GM12891 (cell line): ENCODE results near the gene PCDHGA11. TPM values are rescaled to one million over a fixed set of nuclear protein-coding genes. Genes with fewer than 3 reads are reported as not detected.
"Not testable (repeated sequence)": the region's sequence is repeated elsewhere in the genome, so short reads cannot be mapped to it uniquely, and the experiment has no call there.

Source experiments
- DNase-seq: peaks from one replicate; pipeline ENCODE4 v3.0.0; 2011; ENCODE audit warnings: low spot score; ENCODE audit not compliant: insufficient read length
- FAIRE-seq: peaks from 2 replicates; lab custom pipeline; 2011; peaks lifted over from hg19 to GRCh38; lab: Jason Lieb, UNC
- PAX5 ChIP-seq: IDR thresholded peaks from 2 replicates; pipeline ENCODE4 v1.6.1; 2011; ENCODE audit warnings: low read length, moderate library complexity, mild to moderate bottlenecking; ENCODE audit not compliant: insufficient read depth, severe bottlenecking
- POLR2A ChIP-seq: IDR thresholded peaks from 2 replicates; pipeline ENCODE4 v1.6.1; 2011; ENCODE audit warnings: low read depth, low read length, control low read depth
- POLR2AphosphoS5 ChIP-seq: IDR thresholded peaks from 2 replicates; pipeline ENCODE4 v1.6.1; 2011; ENCODE audit warnings: low read depth, low read length, control low read depth
- POU2F2 ChIP-seq: IDR thresholded peaks from 2 replicates; pipeline ENCODE4 v1.6.1; 2011; ENCODE audit warnings: low read depth, mild to moderate bottlenecking, control low read depth, low read length, moderate library complexity
- SPI1 ChIP-seq: IDR thresholded peaks from 2 replicates; pipeline ENCODE4 v1.6.1; 2011; ENCODE audit warnings: low read depth, low read length, control low read depth
- TAF1 ChIP-seq: IDR thresholded peaks from 2 replicates; pipeline ENCODE4 v1.6.1; 2011; ENCODE audit warnings: low read depth, low read length, control low read depth
- polyA plus RNA-seq: library from polyadenylated mRNA; unstranded; fragments of >200 nt; gene quantifications from one replicate; pipeline ENCODE4 v1.2.1, GENCODE V29; 2012; ENCODE audit warnings: low read depth, missing spikeins, inconsistent platforms; ENCODE audit not compliant: missing spikeins

PCDHGA11 gene
- polyA plus RNA-seq, result 1.0 TPM

DNA sequence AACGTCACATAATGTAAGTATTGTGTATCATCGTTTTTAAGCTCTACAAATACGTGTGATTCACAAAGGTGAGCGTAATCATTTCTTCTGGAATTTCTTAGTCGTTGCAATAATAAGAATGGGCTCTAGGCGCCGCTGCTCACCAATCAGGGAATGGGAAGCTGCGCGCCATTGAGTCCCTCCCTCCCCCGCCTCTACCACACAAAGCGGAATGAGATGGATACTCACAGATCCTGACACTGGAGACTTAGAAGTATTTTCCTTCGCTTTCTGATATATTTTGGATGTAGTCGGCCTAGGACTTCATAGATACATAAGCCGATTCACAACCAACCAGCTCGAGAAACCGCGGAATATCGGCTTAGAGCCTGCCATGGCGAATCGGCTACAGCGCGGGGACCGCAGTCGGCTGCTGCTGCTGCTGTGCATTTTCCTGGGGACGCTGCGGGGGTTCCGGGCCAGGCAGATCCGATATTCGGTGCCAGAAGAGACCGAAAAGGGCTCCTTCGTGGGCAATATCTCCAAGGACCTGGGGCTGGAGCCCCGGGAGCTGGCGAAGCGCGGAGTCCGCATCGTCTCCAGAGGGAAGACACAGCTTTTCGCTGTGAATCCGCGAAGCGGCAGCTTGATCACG is at the start of gene PCDHGA11:
Gene PCDHGA11 (plus strand): TSS at position 197 of the 634 bp plus-strand sequence. CDS start 177 bp downstream, at position 374.
- FAIRE-seq (peak; percentile 59), DNase-seq (no peak)
- TF ChIP-seq TAF1 (no peak), POLR2A (no peak), POU2F2 (no peak), PAX5 (no peak), SPI1 (no peak), POLR2AphosphoS5 (no peak)

DNA sequence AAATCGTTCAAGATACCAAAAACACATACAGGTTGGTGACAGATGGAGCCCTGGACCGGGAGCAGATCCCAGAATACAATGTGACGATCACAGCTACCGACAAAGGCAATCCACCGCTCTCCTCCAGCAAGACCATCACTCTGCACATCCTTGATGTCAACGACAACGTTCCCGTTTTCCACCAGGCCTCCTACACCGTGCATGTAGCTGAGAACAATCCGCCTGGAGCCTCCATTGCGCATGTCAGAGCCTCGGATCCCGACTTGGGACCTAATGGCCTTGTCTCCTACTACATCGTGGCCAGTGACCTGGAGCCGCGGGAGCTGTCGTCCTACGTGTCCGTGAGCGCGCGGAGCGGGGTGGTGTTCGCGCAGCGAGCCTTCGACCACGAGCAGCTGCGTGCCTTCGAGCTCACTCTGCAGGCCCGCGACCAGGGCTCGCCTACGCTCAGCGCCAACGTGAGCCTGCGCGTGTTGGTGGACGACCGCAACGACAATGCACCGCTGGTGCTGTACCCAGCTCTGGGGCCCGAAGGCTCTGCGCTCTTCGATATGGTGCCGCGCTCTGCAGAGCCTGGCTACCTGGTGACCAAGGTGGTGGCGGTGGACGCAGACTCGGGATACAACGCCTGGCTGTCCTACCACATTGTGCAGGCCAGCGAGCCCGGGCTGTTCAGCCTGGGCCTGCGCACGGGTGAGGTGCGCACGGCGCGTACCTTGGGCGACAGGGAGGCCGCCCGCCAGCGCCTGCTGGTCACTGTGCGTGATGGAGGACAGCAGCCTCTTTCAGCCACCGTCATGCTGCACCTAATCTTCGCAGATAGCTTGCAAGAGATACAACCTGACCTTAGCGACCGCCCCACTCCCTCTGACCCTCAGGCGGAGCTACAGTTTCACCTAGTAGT is 49.0 kb upstream of the PCDHGA11 start:
- DNase-seq (no peak), FAIRE-seq (no peak)
- TF ChIP-seq SPI1 (no peak), PAX5 (no peak), TAF1 (no peak), POLR2AphosphoS5 (no peak), POLR2A (no peak), POU2F2 (no peak)

DNA sequence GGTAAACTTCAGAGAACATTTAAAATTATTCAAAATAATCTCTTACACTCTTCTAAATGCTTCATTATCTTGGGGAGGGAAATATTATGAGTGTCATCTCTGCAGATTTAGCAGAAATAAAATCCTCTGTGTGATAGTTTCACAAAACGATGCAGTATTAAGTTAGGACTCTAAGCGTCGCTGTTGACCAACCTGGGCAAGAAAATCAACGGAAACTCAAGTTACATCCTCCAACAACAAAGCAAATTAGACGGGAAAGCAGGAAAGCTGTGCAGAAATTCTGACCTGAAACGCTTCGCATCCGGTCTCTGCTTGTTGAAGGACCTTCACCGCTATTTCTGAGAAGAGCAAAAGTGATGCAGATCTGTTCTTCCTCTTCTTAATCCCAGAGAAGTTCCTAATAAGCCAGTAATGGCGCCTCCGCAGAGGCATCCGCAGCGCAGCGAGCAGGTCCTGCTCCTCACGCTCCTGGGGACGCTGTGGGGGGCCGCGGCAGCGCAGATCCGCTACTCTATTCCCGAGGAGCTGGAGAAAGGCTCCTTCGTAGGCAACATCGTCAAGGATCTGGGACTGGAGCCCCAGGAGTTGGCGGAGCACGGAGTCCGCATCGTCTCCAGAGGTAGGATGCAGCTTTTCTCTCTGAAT is 47.1 kb upstream of the PCDHGA11 start, which contains the start of gene PCDHGA6:
Gene PCDHGA6 (plus strand): TSS at position 219 of the 645 bp plus-strand sequence. CDS start 193 bp downstream, at position 412.
- DNase-seq (no peak), FAIRE-seq (no peak)
- TF ChIP-seq POLR2AphosphoS5 (no peak), POU2F2 (no peak), SPI1 (no peak), PAX5 (no peak), POLR2A (no peak), TAF1 (no peak)

DNA sequence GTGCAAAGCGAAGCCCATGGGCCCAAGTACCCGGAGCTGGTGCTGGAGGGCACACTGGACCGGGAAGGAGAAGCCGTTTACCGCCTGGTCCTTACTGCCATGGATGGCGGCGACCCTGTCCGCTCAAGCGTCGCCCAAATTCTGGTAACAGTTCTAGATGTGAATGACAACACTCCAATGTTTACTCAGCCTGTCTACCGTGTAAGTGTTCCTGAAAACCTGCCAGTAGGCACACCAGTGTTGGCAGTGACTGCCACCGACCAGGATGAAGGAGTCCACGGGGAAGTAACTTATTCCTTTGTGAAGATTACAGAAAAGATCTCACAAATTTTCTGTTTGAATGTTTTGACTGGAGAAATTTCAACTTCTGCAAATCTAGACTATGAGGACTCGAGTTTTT is 46.2 kb upstream of the PCDHGA11 start:
- FAIRE-seq (no peak), DNase-seq (no peak)
- TF ChIP-seq PAX5, result no peak
- no peak for TF ChIP-seq POLR2A
- no peak for TF ChIP-seq SPI1
- no peak for TF ChIP-seq POLR2AphosphoS5
- TF ChIP-seq POU2F2, result no peak
- TF ChIP-seq TAF1, result no peak

DNA sequence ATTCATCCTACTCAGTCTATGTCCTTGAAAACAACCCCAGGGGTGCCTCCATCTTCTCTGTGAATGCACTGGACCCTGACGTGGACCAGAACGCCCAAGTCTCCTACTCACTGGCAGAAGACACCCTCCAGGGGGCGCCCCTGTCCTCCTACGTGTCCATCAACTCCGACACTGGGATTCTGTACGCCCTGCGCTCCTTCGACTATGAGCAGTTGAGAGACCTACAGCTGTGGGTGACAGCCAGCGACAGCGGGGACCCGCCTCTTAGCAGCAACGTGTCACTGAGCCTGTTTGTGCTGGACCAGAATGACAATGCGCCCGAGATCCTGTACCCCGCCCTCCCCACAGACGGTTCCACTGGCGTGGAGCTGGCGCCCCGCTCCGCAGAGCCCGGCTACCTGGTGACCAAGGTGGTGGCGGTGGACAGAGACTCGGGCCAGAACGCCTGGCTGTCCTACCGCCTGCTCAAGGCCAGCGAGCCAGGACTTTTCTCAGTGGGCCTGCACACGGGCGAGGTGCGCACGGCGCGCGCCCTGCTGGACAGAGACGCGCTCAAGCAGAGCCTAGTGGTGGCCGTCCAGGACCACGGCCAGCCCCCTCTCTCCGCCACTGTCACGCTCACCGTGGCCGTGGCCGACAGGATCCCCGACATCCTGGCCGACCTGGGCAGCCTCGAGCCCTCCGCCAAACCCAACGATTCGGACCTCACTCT is 45.3 kb upstream of the PCDHGA11 start:
- FAIRE-seq, result not testable (repeated sequence)

DNA sequence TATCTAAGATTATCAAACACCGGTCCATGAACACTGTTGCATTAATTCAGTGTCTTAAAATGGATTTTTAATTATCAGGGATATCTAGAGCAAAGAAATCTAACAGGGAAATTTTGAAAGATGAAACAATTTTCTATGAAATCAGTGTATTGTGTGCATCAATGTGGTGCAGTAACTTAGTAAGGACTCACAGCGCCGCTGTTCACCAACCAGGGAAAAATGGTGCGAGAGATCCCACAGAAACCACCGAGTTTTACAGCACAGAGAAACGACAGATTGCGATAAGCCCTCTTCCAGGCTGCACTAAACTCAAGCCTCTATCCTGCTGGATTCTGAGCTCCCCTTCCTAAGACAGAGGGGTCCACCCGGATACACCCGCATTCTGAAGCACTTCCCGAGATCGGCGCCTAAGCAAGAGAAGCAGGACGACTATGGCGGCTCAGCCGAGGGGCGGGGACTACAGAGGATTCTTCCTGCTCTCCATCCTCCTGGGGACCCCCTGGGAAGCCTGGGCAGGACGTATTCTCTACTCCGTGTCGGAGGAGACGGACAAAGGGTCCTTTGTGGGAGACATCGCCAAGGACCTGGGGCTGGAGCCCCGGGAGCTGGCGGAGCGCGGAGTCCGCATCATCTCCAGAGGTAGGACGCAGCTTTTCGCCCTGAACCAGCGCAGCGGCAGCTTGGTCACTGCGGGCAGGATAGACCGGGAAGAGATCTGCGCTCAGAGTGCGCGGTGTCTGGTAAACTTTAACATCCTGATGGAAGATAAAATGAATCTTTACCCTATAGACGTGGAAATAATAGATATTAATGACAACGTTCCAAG is 38.2 kb upstream of the PCDHGA11 start, which contains the start of gene PCDHGA7:
Gene PCDHGA7 (plus strand): TSS at position 274 of the 826 bp plus-strand sequence. CDS start 158 bp downstream, at position 432.
- FAIRE-seq (no peak), DNase-seq (no peak)
- no peak for TF ChIP-seq TAF1
- TF ChIP-seq SPI1, result no peak
- TF ChIP-seq POLR2AphosphoS5, result no peak
- no peak for TF ChIP-seq POU2F2
- no peak for TF ChIP-seq PAX5
- TF ChIP-seq POLR2A, result no peak

More for the DNA sequence above, 45.3 kb upstream of the PCDHGA11 start:
- not testable (repeated sequence) for DNase-seq

DNA sequence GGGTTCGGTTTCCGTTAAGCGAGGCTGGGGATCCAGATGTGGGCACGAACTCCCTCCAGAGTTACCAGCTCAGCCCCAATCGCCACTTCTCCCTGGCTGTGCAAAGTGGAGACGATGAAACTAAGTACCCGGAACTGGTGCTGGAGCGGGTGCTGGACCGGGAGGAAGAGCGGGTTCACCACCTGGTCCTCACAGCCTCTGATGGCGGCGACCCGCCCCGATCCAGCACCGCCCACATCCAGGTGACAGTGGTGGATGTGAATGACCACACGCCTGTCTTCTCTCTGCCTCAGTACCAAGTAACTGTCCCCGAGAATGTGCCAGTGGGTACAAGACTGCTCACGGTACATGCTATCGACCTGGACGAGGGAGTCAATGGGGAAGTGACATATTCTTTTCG is 37.5 kb upstream of the PCDHGA11 start:
- FAIRE-seq, result no peak
- TF ChIP-seq SPI1, result no peak
- no peak for TF ChIP-seq POU2F2
- TF ChIP-seq PAX5, result no peak
- TF ChIP-seq POLR2AphosphoS5, result no peak
- no peak for TF ChIP-seq TAF1
- no peak for TF ChIP-seq POLR2A
- DNase-seq, result no peak
